HG03066 (cell line): ENCODE measurements around the gene VEGFA.
A peak's percentile ranks its signal among the peaks of the same experiment; 100 is the strongest.

Source experiments
- ATAC-seq: cut with Tn5 transposase; IDR thresholded peaks from one replicate; pipeline ENCODE4 v1.9.1; 2021; ENCODE audit warnings: low read depth; ENCODE audit not compliant: unreplicated experiment

VEGFA gene

DNA sequence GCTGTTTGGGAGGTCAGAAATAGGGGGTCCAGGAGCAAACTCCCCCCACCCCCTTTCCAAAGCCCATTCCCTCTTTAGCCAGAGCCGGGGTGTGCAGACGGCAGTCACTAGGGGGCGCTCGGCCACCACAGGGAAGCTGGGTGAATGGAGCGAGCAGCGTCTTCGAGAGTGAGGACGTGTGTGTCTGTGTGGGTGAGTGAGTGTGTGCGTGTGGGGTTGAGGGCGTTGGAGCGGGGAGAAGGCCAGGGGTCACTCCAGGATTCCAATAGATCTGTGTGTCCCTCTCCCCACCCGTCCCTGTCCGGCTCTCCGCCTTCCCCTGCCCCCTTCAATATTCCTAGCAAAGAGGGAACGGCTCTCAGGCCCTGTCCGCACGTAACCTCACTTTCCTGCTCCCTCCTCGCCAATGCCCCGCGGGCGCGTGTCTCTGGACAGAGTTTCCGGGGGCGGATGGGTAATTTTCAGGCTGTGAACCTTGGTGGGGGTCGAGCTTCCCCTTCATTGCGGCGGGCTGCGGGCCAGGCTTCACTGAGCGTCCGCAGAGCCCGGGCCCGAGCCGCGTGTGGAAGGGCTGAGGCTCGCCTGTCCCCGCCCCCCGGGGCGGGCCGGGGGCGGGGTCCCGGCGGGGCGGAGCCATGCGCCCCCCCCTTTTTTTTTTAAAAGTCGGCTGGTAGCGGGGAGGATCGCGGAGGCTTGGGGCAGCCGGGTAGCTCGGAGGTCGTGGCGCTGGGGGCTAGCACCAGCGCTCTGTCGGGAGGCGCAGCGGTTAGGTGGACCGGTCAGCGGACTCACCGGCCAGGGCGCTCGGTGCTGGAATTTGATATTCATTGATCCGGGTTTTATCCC, at the start of gene VEGFA:
VEGFA (plus strand) TSS at position 686 of the 846 bp plus-strand sequence.
- peak; percentile 58 for ATAC-seq

GRCh38 chr6:43720999-43721398, 49.0 kb upstream of the VEGFA start:
- no peak for ATAC-seq

GRCh38 chr6:43722920-43723545, 47.0 kb upstream of the VEGFA start:
- ATAC-seq: no peak

DNA sequence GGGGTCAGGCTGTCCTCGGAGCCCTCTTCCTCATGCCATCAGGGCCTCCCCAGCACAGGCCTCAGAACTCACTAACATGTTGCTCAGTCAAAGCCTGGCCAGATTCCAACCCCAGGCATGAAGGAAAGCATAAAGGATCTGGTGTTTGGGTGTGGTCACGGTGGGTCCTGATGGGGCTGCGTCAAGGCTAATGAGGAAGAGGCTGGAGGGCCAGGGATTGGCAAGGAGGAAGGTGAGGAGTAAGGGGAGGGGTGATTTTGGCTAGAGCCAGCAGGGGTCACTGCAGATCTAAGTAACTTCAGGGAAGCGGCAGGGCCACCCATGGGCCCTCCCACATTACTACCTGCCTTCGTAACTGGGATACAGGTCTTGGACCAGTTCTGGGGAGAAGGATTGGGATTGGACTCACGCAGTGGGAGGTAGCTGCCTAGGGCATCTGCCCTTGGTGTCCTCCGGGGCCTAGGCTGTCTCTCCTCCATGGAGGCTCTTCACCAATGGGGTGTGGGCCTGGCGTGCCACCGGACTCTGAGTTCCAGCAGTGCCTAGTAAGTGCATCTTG, 46.2 kb upstream of the VEGFA start:
- peak; percentile 70 for ATAC-seq

GRCh38 chr6:43724354-43724753, 45.7 kb upstream of the VEGFA start:
- no peak for ATAC-seq

DNA sequence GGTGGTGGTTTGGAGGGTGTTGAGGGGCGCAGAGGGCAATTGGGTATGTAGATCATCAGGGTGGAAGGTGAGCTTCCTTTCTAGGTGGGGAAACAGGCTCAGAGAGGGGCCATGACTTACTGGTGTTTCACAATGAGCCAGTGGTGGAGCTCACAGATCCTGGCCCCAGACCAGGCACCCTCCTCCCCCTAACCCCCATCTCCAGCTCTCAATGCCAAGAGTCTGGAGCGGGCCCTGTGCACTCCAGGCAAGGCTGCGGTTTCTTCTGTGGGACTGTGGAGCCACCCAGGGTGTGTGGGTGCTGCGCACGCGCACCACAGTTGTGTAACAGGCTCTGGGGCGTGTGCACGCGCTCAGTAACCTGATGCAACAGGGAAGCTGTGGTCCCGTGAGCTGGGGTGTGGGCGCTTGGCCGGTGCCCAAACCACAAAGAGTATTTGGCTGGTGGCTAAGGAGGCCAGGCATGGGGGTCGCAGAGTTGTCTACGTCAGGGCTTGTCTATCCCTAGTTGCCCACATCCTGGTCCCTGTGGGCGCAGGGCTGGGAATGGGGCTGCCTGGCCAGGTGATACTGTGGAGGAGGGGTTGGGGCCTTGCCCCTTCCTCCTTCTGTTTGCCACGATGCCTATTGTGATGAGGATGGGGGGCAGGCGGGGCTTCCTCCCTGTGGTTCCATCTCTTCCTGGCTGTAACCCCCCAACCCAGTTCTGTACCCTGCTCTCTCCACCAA, 44.9 kb upstream of the VEGFA start:
- ATAC-seq: peak; percentile 79

DNA sequence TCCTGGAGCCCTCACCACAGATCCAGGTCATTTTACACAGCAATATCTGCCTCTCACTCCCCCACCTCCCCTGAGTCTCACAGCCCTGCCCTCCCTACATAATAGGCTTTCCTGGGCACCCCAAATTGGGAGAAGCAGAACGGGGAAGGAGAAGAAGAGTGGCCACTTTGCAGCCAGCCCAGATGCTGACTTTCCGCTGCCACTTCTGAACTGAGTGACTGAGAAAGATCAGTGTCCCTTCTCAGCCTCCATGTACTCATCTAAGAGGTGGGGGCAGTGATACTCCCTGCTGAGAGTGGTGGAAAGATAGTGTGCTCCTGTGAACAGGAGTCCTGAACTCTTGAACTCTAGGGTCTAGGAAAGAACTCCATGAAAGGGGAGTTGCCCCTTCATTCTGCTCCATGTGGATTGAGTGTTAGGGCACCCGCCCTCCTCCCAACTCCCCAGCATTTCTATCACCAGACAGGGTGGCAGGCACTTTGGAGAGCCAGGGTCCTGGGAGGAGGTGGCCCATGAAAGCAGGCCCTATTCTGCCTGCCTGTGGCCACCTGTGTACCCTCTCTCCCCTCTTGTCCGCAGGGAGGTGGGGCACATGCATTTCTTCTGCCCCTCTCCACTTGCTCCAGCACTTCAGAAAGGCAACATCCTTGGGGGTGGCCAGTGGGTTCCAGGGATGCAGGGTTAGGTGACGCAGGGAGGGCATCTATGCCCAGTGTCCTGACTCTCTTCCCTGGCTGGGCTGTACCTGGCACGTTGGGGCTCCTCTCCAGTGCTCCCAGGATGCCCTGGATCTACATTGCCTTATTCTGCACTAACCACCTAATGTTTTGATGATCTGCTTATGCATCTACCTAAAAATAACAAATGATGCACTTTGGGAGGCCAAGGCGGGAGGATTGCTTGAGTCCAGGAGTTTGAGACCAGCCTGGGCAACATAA, 44.1 kb upstream of the VEGFA start:
- ATAC-seq: no peak

DNA sequence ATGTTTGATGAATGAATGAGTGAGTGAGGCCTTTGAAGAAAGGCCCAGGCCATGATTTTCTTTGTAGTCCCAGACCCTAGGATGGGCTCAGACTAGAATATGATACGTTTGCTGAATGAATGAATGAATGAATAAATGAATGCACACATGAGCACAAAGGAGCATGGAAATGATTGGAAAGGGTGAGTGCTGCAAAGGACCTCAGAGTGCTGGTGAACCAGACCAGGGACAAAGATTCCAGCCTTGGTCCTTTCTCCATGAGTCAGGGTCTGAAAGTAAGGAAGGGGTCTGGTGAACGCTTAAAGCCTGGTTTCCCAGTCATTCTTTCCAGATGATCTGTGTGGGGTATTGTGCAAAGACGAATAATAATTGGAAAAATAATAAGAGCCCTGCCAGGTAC, 42.4 kb upstream of the VEGFA start:
- ATAC-seq: no peak

DNA sequence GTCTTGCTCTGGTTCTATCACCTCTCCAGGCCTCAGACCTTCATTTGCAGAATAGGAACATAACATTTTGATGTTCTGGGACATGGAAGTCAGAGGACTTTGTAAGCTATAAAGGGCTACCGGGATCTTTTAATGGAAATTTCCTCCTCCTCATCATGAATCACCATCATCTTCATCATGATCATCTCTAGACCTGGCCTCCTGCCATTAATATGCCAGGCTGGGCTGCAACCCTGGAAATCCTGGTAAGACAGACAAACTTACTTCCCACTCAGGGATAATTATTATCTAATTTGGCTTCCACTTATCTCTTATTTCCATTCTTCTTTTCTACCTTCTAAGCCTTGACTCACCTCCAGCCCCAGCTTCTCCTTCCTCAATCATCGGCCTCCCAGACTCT, 41.4 kb upstream of the VEGFA start:
- ATAC-seq: no peak

DNA sequence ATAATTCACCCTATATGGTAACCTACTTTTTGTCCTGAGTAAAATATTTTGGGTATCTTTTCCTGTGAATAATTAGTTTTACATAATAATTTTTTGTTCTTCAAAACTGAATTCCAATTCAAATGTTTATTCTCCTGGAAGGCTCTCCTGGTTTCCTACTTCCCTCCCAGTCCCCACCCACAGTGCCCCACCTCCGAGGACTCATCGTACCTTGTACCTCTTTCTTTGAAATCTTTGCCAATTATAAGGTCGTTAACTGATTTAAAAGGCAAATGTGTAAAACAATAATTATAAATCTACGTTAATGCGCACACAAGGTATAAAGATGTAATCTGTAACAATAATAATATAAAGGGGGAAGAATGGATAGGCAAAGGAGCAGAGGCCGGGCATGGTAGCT, 40.5 kb upstream of the VEGFA start:
- no peak for ATAC-seq

DNA sequence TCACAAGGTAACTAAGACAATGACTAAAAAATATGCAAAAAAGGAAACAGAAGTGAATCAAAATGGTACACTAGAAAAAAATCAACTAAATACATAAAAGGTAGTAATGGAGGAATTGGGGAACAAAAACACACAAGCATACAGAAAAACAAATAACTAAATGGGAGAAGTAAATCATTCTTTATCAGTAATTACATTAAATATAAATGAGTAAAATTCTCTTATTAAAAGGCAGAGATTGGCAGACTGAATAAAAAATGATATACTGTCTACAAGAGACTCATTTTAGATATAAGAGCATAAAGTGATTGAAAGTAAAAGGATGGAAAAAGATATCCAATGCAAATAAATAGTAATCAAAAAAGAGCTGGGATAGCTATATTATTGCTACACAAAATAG, 39.4 kb upstream of the VEGFA start:
- no peak for ATAC-seq

DNA sequence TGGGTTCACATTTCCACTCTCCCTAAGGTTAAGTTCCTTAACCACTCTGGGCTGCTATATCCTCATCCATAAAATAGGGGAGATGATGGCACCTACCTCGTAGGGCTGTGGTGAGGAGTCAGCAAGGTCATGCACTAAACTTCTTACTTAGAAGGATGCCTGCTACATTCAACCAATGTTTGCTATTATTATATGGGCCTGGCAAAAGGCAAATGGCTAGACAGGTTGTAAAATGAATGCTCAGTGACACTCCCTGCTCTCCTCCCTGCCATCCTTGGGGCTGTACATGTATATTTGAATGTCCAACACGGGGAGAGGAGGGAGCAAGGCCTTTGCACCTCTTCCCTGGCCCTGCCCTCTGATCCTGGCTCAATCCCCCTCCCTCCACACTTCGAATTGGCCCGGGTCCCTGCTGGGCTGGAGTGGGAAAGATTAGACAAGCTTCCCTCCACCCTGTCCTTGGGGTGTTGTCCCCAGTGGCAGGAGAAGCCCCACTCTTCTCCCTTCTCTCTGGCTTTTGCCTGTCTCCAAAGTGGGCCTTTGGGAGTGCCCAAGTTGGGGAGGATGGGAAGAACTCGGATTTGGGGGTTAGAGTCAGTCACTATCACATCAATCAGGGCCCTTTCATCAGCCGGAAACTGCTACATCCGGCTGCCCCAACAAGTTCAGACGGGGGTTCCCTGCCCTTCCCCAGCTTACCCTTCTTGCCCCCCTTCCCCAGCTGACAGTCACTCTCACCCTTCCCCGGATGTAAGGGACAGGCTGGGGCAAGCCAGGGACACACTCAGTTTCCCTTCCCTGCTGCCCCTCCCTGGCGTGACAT, 36.3 kb upstream of the VEGFA start:
- ATAC-seq: peak; percentile 77

DNA sequence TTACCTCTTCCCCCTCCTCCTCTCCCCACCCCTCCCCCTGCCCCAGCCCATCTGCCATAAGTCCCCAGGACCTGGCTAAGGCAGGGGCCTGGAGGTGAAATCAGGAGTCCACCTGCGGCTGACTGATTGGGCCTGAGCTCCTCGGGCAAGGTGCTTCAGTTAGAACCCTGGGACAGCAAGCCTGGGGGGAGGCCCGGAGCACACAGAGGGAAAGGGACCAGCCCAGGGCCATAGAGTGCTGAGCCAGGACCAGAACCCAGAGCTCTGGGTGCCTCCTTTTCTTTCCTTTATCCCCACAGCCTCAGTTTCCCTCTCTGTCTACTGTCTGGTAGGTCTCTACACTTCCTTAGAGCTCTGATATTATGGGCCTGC, 35.7 kb upstream of the VEGFA start:
- no peak for ATAC-seq

- no peak for ATAC-seq
These were observed 34.3 kb upstream of the VEGFA start for GRCh38 chr6:43735642-43736199.

DNA sequence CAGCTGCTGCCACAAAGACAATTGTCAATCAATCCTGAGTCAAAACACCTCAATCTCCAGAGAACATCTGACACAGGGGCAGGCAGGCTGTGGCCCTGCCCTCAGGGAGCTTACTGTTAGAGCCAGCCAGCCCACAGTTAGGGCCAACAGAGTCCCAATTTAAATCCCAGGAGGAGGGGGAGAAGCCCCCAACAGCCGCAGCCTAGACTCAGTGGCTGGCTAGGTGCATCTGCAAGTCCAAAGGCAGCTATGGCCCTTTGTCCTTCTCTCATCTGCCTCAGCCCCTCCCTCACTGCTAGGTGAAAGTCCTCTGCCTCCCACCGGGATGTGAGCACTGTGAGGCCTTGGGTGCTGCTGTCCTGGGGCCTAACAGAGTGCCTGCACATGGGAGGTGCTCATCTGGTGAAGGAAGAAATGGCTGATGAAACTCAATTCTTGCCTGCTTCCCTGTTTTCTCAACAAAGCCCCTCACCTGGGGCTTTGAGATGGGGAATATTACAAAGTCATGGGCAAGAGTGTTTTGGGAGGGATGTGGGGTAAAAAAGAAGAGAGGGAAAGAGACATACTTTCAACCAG, 33.7 kb upstream of the VEGFA start:
- no peak for ATAC-seq

DNA sequence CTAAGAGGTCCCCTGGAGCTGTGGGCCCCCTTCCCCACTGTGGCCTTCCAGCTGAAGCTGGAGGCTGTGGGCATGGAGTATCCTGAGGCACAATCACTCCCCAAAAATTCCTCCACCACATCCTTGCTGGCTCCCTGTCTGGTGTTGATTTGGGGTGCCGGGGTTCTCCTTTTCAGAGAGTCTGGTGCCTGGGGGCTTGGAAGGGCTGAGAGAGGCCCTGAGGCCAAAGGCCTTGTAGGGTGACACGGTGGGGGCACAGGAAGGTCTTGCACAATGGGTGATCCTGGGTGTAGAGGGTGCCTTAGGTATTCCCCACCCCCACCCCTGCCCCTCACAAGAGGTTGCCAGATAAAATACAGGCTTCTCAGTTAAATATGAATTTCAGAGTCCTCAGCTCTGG, 33.2 kb upstream of the VEGFA start:
- ATAC-seq: no peak

- ATAC-seq: no peak
These were observed 32.5 kb upstream of the VEGFA start for GRCh38 chr6:43737272-43738081.

DNA sequence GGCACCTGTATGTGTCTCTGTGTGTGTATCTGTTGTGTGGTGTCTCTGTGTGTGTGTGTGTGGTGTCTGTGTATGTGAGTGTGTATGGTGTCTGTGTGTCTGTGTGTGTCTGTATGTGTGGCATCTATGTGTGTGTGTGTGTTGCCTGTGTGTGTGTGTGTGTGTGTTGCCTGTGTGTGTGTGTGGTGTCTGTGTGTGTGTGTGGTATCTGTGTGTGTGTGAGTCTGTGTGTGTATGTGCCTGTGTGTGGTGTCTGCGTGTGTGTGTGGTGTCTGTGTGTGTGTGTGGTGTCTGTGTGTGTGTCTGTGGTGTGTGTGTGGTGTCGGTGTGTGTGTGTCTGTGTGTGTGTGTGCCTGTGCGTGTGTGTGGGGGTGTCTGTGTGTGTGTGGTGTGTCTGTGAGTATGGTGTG, 31.7 kb upstream of the VEGFA start:
- no peak for ATAC-seq
